ENCODE data around the gene MTHFD1L. TPM values are rescaled to one million over a fixed set of nuclear protein-coding genes. Genes with fewer than 3 reads are reported as not detected.

The MTHFD1L gene
- total RNA-seq, 1 experiment from 2014 or later, result 36.3 TPM

GRCh38 chr6:150898399-150899170, 33.1 kb downstream of the MTHFD1L start:
- DNase-seq (ENCODE audit: low spot score), result peak; percentile 74

- peak; percentile 65 for DNase-seq (ENCODE audit: low spot score)
Observed at GRCh38 chr6:150899231-150899630, 33.7 kb downstream of the MTHFD1L start.

DNA sequence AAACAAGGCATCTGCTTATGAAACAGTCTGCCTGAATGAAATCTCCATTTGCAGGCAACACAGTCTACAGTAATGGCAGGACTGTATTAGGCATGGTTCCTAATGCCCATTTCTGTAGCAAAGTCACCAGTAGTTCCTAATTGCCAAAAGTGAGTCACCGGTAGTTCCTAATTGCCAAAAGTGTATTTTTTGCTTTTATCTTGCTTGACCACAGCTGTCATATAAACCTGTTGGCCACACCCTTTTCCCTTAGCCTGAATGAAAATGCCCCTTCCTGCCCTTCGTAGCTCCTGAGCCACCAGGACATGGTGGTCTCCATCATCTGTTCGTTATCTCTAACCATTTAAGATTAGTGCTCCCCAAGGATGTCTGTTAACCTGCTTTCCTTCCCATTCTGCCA, 34.5 kb downstream of the MTHFD1L start:
- DNase-seq (ENCODE audit: low spot score), result peak; percentile 80

DNA sequence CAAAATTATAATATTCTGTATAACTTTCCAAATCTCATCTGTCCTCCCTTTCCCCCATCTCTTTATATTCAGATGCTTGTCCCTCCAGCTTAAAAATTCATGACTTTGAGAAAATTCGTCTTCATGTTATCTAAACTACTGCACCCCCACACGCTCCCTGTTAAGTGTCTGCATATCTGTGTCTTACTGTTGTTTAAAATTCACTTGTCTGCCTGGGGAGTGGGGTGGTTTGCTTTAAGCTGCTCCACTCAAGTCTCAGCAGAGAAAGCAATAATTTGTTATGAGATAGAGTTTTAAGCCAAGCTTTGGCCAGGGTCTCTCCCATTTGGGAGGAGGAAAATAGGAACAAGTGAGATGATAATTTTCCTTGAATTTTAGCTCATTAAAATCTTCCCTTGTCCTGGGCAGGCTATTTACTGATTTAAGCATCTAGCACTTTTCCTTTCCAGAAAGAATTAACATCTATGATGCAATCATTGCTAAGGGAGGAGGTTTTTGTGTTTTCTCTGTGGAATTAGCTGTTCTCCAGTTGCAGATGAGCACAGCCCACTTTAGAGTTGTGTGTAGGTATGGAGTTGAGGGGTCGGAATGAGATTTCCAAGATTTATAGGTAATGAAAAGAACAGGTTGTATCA, 36.8 kb downstream of the MTHFD1L start:
- DNase-seq (ENCODE audit: low spot score), result no peak

GRCh38 chr6:150905769-150906168, 40.3 kb downstream of the MTHFD1L start:
- no peak for DNase-seq (ENCODE audit: low spot score)

- DNase-seq (ENCODE audit: low spot score), result no peak
Observed at GRCh38 chr6:150906641-150907326, 41.3 kb downstream of the MTHFD1L start.

DNA sequence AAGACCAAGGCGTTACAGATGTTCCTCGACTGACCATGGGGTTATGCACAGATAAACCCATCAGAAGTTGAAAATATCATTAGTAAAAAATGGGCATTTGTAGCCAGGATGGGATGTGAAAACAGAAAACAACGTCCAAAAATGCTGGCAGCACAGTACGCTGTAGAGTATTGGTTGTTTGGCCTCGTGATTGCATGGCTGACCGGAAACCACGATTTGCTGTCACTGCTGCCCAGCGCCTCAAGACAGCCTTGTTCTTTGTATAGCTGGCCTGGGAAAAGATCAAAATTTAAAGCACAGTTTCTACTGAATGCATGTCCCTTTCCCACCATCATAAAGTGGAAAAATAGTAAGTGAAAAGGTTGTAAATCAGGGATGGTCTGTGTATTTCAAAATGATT, 41.9 kb downstream of the MTHFD1L start:
- DNase-seq (ENCODE audit: low spot score), result no peak

DNA sequence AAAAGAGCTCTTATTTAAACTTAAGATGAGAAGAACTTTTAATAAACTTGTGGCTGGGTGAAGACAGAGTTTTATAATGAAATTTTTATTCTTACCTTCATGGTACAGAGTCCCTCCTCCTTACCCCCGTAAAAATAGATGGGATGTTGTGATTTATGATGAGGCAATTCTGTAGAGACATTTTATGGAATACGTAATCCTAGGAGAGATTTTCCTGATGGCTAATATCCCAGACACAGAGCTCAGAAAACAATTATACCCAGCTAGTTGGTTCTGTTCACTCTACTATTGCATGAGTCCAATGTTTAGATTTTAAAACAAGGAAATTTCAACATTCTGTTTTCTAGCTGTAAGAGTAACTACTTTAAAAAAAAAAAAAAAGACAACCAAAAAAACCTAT, 43.4 kb downstream of the MTHFD1L start:
- DNase-seq (ENCODE audit: low spot score), result no peak

GRCh38 chr6:150910561-150910960, 45.1 kb downstream of the MTHFD1L start:
- no peak for DNase-seq (ENCODE audit: low spot score)

DNA sequence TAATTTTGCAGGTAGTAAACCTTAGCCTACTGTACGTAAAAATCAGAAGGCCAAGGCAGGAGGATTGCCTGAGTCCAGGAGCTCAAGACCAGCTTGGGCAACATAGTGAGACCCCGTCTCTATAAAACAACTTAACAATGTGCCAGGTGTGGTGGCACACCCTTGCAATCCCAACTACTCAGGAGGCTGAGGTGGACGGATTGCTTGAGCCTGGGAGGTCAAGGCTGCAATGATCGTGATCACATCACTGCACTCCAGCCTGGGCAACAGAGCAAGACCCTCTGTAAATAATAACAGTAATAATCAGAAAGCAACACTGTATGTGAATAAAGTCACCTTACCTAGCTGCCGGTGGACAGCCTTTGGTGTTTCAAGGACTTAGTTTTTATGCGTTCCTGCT, 48.9 kb downstream of the MTHFD1L start:
- no peak for DNase-seq (ENCODE audit: low spot score)

GRCh38 chr6:150915131-150915879, 49.8 kb downstream of the MTHFD1L start:
- no peak for DNase-seq (ENCODE audit: low spot score)

- no peak for DNase-seq (ENCODE audit: low spot score)
Observed at GRCh38 chr6:150915880-150916265, 50.4 kb downstream of the MTHFD1L start.

GRCh38 chr6:150919938-150920337, 54.4 kb downstream of the MTHFD1L start:
- DNase-seq (ENCODE audit: low spot score), result no peak

- DNase-seq (ENCODE audit: low spot score), result no peak
Observed at GRCh38 chr6:150922137-150922536, 56.6 kb downstream of the MTHFD1L start.

DNA sequence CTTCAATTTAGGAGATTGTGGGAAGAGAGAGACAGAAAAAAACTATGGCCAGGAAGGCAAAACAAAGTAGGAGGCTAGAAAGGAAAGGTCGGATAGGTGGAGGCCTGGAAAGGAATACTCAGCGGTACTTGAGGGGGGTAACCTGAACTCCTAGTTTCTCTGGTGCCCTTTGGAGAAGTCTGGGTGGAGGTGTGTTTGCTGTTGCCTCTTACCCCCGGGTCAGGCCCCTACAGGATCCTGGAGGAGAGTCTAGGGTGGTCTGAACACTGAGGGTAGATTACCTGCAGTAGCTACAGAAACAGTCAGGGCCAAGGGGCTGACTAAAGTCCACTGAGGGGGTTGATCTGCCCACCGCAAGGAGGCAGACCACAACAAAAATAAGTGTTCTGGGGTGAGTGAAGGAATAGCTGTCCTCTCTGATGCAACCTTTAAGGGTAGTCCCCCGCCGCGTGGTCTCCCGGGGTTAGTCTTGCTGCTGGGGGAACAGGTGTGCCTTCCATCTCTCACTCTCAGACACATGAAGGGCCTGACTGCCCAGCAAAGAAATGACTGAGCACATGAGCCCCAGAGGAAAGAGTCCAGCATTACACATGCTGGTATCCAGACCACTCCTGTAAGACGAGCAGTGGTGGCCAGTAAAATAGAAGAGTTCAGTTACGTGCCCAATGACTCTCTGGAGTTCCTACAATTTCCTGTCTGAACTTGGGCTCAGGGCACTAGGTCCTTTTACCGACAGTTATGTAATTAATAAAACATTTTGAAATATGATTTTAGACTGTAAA, 59.5 kb downstream of the MTHFD1L start:
- DNase-seq (ENCODE audit: low spot score), result no peak

DNA sequence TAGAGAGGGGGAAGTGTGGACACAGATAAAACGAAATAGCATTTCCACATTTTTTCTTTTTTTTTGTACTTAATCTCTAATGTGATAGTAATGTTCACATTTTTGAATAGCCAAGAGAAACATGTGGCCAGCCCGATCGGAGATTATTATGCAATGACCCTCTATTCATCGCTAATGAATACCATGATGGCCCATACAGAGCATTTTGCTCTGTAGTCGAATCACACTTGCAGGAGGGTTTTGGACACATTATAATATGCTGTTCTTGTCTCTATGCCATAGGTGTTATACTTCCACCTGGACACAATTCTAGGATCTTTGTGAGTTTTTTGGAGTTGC, 60.1 kb downstream of the MTHFD1L start:
- no peak for DNase-seq (ENCODE audit: low spot score)

GRCh38 chr6:150925976-150926375, 60.5 kb downstream of the MTHFD1L start:
- no peak for DNase-seq (ENCODE audit: low spot score)

DNA sequence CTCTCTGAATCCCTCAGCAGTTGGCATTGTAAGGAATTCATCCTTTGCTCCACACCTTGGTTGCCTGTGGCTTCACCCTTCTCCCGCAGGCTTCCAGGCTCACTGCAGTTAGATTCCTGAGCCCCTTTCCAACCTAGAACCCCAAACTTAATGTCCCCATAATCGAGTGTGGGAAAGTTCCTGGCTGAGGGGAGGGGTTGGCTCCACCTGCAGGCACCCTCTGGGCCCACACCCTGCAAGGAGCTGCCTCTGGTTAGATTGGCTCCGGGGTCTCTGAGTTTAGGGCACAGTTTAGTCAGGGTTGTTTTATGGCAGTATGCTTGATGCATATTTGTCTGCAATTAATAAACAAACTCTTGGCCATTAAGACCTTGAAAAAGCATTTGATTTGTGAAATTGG, 63.4 kb downstream of the MTHFD1L start:
- DNase-seq (ENCODE audit: low spot score), result no peak

DNA sequence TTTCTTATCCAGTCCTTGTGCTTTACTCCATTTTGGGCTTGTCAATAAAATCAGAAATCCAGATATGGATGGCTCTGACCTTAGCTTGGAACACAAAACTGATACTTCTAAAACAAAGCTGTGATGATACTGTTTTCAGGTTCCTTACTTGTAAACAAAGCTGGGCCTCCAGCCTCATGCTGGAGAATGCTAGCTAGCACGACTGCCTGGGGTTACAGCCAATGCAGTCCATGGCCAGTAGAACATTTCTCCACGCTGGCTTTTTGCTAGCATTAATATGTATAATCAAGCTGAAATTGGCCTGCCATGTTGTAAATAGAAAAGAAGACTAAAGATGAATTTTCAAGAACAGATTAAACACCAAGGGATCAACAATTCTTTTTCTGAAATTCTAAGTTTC, 63.9 kb downstream of the MTHFD1L start:
- no peak for DNase-seq (ENCODE audit: low spot score)

- DNase-seq (ENCODE audit: low spot score), result no peak
Observed at GRCh38 chr6:150930841-150931240, 65.3 kb downstream of the MTHFD1L start.

DNA sequence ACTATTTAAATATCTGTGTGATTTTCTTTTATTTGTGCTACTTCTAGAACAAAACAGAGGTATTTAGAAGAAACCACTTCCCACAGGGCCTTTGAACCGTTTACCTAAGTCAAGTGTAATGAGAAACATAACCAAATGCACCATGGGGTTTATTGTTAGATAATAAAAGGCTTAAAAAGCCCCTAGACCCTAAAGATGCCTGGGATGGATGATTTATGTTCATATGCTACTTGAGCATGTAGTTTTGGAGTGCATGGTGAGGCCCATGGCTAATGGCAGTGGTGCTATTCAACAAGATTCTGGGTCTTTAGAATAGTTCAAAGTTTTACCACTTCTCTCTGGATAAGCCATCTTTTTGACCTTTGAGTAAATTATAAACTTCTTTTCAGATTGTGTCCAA, 65.9 kb downstream of the MTHFD1L start:
- no peak for DNase-seq (ENCODE audit: low spot score)

DNA sequence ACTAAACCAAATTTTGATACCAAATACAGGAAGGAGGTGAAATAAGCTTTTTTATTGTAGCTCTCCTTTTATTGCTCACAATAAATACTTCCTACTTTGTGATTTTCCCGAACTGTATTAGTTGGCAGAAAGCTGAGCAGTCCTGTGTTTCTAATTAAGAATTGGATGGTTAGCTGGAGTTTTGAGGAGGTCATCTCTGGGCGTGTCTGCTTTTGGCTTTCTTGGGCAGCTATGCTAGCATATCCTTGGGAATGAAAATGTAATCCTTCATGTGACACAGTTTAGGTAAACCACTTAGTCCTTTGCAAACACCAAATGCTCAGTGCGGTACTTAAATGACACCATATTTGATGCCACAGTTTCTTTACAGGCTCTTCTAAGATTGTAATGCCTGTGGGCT, 67.5 kb downstream of the MTHFD1L start:
- DNase-seq (ENCODE audit: low spot score), result peak; percentile 3

All from A172 (cell line).